Stimulated activated CD4-positive, alpha-beta T cell treated with anti-CD3 and anti-CD28 coated beads, Interleukin-12 subunit alpha, Interleukin-12 subunit beta, amount 100 ng/mL, for 48 hours (primary cell): Measurements from ENCODE around the gene RASAL1.
"Not testable (repeated sequence)": the region's sequence is repeated elsewhere in the genome, so short reads cannot be mapped to it uniquely, and the experiment has no call there.

Experiments used
- DNase-seq, 3 donors: peaks; one replicate each; pipeline ENCODE4 v3.0.0-alpha.2; 2020; ENCODE audit warnings: low read depth in 2 of 3, low spot score in 1 of 3

RASAL1 gene

DNA sequence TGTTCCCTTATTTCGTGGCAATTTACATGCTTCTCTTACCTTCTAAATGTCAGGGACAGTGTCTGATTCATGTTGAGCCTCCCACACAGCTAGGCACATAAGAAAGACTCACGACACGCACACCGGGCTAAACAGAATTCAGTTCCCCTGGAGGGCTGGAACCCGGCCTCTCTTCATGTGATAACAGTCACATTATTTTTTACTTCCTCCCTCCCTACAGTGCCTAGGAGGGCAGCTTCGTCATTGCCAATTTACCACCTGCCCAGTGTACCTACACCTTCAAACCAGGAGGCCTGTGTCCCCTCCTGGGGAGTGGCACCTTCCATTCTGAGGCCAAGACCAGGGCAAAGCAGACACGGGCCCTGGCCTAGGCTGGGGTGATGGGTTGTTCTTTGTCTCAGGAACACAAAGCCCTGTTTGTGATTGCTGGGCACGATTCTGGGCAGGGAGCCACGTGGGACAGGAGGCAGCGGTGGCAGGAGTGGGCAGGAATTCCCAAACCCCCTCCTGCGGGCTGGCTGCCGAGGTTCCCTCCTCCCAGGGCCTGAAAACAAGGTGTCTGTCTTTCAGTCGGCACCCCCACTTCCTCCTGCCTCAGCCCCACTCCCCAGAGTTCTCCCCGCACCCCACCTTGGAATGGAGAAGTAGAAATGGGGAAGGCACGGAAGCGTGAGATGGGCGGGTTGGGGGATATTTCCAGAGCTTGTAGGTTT is 6.8 kb upstream of the RASAL1 start:
- no peak for DNase-seq

- DNase-seq = not testable (repeated sequence)
These were observed 6.2 kb upstream of the RASAL1 start for GRCh38 chr12:113141716-113142115.

- DNase-seq = no peak
These were observed 5.1 kb upstream of the RASAL1 start for GRCh38 chr12:113140706-113141105.

GRCh38 chr12:113138826-113139225 is 3.3 kb upstream of the RASAL1 start:
- DNase-seq = no peak

DNA sequence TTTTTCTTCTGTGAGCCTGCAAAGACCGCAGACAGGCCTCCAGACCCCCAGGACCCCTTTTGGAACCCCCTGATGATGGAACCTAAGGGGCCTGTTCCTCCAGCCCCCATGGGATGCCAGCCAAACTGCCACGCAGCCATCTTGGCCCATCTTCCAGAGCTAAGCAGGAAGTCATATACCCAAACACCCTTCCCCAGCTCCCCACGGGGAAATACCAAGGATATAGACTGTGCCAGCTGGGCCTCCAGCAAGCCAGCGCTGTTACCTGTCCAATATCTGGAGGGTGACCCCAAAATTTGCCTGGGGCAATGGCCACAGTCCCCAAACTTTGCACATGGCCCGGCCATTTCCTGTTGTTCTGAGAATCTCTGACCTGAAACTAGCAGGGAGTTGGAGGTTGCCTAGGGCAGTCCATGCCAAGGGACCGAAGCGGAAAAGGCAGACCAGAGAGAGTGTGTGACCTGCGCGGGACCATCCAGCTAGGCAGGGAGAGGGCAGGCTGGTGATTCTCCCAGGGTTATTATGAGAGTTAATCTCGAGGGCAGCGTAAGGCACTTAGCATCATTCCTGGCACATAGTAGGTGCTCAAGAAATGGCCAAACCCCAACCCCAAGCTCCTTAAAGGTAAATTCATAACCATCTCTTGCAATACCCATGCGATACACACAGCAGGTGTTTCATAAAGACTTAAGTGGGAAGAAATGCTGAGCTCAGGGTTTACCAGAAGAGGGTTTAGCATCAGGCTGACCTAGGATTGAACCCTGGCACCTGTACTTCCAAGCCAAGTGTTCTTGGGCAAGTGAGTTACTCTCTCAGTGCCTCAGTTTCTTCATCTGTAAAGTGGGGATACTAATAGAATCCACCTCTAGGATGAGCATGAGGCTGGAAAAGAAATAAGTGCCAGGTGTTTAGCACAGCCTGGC is 2.6 kb upstream of the RASAL1 start:
- DNase-seq = no peak

GRCh38 chr12:113136990-113137511 is 1.5 kb upstream of the RASAL1 start:
- DNase-seq = no peak

DNA sequence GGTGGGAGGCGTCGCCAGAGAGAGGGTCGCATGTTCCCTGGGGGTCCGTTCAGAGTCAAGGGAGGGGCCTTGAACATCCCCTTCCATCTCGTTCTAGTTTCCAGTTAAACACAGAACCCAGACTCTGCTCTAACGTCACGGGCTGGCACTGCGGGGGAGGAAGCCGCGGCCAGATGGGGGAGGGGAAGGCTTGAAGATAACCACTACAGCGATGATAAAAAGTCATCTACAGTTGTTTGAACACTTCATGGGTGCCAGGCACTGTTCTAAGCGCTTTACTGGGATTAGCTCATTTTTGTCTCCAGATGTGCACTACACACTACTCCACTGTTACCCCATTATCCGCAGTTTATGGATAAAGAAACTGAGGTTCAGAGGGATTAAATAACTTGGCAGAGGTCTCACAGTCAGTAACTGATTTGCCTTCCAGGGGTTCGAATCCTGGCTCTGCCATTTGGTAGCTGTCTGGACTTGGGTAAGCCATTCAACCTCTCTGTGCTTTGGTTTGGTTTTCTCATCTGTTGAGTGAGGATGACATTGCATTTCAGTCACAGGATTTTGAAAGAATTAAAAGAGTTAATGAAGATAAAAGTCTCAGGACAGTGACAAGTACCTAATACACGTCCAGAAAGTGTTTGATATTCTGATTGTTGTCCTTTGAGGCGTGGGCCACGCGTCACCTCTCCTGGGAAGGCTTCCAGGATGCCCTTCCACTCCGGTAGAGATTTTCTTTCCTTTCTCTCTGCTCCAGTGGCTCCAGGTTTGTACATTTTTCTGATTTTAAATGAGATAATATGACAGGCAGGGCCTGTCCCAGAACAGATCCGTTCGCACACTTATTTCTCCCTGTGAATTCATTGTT is 798 bp upstream of the RASAL1 start:
- peak; percentile 41 to 64 (median 62) for DNase-seq

- DNase-seq = no peak
These were observed 1.0 kb downstream of the RASAL1 start for GRCh38 chr12:113134521-113134951.

DNA sequence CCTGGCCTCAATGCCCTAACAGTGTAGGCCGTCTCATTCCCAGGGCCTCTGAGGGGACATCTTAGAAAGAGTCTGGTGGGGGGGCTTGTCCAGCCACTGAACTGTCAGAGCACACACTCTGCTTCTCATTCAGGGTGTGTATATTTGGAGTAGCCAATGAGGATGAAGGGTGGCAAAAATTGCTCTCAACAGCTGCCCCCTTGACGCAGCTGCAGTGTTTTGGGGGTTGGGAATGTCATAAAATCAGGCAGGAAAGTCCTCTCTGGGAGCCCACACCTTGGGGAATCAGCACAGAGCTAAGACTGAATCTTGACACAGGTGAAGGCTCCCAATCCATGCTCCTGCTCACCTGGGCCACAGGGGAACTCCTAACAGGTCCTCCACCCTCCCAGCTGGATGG is 1.5 kb downstream of the RASAL1 start:
- no peak for DNase-seq

GRCh38 chr12:113133666-113134065 is 1.9 kb downstream of the RASAL1 start:
- DNase-seq = no peak

DNA sequence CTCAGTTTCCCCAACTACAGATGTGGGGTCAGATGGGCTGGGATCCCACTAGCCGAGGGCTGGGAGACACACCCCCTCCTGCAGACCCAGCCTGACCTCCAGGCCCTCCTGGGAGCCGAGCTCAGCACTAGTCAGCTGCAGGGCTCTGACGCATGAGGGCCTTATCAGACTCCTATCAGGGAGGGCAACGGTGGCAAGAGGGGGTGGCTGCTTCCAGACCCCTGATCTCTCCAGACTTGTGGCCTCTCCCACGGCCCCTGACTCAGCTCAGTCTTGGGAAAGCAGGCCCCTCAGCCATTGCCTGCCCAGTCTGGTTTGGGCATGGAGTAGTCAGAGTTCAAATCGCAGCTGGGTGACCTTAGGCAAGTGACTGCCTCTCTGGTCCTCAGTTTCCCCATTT is 2.5 kb downstream of the RASAL1 start:
- DNase-seq = no peak

DNA sequence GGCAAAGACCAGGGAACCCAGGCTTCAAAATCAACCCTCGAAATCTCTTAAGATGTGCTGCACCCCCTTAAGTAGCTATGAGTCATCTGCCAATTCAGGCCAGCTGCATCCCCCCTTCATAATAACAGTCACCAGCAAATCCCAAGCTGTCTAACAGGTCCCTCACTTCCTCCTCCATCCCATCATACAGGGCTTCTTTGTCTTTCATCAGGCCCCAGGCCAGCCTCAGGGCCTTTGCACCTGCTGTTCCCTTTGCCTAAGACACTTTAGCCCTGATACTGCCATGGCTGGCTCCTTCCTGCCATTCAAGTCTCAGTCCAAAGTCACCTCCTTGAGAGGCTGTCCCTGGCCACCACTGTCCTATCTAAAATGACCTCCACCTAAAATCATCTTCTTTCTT is 4.0 kb downstream of the RASAL1 start:
- no peak for DNase-seq

DNA sequence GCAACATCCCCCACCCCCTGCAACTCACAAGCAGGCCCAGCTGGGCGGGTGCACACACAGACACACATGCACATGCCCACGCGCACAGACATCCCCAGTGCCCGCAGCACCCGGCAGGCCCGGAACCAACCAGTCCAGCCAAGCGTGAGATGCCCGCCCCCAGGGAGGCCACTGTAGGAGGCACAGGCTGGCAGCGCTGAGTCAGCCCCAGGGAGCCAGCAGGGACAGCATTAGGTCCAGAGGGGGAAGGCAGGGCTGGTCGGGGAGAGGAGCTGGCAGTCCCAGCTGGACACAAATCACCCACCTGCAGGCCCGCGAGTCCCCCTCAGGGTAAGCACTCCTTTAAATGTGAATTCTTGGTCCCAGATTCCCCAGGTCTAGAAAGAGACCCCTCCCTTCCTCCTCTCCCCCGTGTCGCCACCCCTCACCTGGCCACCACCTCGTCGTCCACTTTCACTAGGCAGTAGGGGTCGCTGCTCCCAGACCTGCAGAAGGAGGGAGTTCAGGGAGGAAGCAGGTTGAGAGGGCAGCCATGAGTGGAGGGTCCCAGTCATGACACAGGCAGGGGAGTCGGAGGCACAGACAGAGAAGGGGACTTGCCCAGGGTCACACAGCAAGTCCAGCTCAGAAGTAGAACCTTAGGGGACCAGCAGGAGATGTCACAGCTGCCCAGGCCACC is 5.0 kb downstream of the RASAL1 start:
- no peak for DNase-seq

DNA sequence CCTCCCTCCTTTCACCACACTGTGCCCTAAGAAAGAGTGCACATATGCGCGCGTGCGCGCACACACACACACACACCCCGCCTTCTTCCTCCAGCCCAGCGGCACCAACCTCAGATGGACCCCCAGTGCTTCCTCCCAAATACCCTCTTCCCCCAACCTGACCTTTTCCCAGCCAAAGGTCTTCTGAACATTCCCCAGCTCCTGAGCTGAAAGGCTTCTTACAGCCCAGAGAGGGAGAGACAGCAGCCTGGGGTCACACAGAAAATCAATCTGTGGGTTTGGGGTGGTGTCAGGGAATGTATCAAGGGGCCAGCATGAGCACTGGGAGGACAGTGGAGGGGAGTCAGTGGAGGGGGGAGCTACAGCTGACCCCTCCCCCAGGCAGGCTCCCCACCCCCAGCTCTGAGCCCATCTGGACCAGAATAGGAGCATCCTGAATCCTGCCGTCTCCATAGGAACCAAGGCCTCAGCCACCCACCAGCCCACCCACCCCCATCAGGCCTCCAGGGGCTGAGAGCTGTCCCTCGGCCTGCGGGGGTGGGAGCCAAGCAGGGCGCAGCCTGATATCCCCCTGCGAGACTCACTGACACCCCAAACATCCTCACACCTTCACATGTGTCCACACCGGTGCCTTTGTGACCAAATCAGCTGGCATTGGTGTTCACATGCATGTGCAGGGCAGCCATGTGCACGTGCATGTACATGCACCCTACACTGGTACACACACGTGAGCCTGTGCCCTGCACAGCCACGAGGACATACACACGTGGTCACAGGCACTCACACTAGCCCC is 5.7 kb downstream of the RASAL1 start:
- no peak for DNase-seq

- DNase-seq = no peak
These were observed 6.5 kb downstream of the RASAL1 start for GRCh38 chr12:113128802-113129663.

- DNase-seq = no peak
These were observed 7.8 kb downstream of the RASAL1 start for GRCh38 chr12:113127791-113128199.

DNA sequence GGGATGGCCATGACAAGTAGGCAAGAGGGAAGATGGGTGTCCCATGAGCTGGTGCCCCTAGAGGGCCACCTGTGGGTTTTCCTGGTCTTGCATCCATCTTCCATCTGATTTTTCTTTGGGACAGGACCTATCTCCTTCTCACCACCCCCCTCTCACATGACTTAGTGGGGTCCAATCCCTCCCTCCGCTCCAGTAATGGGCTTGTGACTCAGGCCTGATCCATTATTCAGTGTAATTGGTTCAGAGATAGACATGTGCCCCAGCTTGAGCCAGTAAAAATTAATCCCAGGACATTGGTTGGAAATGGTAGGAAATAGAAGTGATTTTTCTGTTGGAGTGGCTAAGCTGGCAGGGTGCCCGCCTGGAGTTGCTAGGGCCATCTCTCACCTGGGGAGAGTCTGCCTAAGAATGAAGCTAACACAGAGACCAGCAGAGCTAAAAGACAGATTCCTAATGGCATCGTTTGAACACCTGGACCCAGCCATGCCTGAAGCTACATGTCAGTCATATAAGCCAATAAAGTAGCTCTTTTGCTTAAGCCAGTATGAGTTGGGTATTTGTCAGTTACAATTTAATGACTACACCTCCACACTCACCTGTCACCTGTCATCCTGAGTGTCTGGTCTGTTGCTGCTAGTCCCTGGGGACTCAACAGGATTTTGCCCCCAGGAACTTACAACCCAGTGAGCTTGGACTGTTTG is 14.7 kb downstream of the RASAL1 start:
- no peak for DNase-seq

- no peak for DNase-seq
These were observed 15.4 kb downstream of the RASAL1 start for GRCh38 chr12:113119980-113120669.
